DOHH2 (cell line): ENCODE results near the gene SLC2A13.

Source experiments
- EZH2phosphoT487 ChIP-seq: fragments of 200-600 bp; sonication (generic); IDR thresholded peaks from 2 replicates; pipeline ENCODE4 v1.6.1; 2017; ENCODE audit warnings: borderline replicate concordance, mild to moderate bottlenecking, antibody characterized with exemption, low read length, moderate library complexity, mixed read lengths
- TF ChIP-seq, protein P1 (sequence below): fragments of 200-600 bp; sonication (generic); IDR thresholded peaks from one replicate; pipeline ENCODE4 v1.5.1; 2014; ENCODE audit warnings: antibody characterized with exemption, mild to moderate bottlenecking, low read depth, low read length; ENCODE audit not compliant: poor library complexity, severe bottlenecking

DNA sequence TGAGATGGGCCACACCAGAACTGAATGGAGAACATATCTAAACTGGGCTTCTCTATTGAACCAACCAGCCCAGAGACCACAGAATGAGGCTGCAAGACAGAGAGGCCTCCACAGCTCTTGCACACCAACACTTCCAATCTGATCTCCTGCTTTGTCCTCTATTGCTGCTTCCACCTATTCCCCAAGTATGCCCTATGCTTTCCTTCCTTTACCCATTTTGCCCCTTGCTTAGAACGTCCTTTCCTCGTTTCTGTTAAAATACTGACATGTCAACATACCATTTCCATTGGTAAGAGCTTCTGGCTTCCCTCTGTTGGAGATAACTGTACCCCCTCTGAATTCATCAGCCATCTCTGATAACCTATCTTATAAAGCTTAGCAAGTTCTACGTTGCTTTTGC, 2.8 kb downstream of the SLC2A13 start:
- TF ChIP-seq EZH2phosphoT487, result no peak
- TF ChIP-seq, protein P1, sequence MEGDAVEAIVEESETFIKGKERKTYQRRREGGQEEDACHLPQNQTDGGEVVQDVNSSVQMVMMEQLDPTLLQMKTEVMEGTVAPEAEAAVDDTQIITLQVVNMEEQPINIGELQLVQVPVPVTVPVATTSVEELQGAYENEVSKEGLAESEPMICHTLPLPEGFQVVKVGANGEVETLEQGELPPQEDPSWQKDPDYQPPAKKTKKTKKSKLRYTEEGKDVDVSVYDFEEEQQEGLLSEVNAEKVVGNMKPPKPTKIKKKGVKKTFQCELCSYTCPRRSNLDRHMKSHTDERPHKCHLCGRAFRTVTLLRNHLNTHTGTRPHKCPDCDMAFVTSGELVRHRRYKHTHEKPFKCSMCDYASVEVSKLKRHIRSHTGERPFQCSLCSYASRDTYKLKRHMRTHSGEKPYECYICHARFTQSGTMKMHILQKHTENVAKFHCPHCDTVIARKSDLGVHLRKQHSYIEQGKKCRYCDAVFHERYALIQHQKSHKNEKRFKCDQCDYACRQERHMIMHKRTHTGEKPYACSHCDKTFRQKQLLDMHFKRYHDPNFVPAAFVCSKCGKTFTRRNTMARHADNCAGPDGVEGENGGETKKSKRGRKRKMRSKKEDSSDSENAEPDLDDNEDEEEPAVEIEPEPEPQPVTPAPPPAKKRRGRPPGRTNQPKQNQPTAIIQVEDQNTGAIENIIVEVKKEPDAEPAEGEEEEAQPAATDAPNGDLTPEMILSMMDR, result no peak
